ENCODE data around the gene PLXNB1. TPM values are rescaled to one million over a fixed set of nuclear protein-coding genes. Genes with fewer than 3 reads are reported as not detected.

The PLXNB1 gene, protein sequence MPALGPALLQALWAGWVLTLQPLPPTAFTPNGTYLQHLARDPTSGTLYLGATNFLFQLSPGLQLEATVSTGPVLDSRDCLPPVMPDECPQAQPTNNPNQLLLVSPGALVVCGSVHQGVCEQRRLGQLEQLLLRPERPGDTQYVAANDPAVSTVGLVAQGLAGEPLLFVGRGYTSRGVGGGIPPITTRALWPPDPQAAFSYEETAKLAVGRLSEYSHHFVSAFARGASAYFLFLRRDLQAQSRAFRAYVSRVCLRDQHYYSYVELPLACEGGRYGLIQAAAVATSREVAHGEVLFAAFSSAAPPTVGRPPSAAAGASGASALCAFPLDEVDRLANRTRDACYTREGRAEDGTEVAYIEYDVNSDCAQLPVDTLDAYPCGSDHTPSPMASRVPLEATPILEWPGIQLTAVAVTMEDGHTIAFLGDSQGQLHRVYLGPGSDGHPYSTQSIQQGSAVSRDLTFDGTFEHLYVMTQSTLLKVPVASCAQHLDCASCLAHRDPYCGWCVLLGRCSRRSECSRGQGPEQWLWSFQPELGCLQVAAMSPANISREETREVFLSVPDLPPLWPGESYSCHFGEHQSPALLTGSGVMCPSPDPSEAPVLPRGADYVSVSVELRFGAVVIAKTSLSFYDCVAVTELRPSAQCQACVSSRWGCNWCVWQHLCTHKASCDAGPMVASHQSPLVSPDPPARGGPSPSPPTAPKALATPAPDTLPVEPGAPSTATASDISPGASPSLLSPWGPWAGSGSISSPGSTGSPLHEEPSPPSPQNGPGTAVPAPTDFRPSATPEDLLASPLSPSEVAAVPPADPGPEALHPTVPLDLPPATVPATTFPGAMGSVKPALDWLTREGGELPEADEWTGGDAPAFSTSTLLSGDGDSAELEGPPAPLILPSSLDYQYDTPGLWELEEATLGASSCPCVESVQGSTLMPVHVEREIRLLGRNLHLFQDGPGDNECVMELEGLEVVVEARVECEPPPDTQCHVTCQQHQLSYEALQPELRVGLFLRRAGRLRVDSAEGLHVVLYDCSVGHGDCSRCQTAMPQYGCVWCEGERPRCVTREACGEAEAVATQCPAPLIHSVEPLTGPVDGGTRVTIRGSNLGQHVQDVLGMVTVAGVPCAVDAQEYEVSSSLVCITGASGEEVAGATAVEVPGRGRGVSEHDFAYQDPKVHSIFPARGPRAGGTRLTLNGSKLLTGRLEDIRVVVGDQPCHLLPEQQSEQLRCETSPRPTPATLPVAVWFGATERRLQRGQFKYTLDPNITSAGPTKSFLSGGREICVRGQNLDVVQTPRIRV (N-terminal part only)
- polyA plus RNA-seq (2012; ENCODE audit: insufficient read depth, insufficient read length, low read depth): 24.9 TPM

DNA sequence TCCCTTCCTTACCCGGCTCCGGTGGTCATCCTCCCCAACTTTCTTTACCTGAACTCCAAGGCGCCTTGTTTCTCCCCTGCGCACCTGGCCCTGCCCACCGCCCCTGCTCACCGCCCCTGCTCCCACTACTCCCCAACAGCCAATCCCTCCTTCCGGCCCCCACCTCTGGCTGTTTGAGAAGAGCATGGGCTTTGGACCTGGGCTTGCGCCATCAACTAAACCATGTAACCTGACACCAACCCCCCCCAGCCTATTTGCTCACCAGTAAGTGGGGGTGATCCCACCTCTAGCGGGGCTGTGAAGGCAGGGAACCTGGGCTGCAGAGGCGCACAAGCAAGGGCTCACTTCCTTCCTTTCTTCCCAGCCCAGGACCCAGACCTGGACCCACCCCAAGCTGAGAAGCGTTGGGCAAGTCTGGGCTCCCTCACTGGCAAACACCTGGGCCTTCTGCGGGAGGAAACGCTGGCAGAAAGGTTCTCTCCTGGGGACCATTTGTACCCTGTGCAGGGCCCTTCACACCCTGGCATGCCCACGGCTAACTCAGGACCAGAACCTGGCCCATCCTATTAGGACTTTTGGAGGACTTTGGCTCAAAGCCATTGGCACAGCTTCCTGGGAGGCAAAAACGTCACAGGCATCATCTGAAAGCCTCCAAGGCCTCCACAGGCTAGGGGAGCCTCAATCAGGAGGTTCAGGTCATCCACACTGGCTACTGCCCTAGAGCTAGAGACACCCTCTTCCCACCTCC, at the start of gene PLXNB1:
PLXNB1 (minus strand) TSS at position 127 of the 748 bp plus-strand sequence. CDS start 5,475 bp downstream, outside the sequence.
- no peak for DNase-seq

DNA sequence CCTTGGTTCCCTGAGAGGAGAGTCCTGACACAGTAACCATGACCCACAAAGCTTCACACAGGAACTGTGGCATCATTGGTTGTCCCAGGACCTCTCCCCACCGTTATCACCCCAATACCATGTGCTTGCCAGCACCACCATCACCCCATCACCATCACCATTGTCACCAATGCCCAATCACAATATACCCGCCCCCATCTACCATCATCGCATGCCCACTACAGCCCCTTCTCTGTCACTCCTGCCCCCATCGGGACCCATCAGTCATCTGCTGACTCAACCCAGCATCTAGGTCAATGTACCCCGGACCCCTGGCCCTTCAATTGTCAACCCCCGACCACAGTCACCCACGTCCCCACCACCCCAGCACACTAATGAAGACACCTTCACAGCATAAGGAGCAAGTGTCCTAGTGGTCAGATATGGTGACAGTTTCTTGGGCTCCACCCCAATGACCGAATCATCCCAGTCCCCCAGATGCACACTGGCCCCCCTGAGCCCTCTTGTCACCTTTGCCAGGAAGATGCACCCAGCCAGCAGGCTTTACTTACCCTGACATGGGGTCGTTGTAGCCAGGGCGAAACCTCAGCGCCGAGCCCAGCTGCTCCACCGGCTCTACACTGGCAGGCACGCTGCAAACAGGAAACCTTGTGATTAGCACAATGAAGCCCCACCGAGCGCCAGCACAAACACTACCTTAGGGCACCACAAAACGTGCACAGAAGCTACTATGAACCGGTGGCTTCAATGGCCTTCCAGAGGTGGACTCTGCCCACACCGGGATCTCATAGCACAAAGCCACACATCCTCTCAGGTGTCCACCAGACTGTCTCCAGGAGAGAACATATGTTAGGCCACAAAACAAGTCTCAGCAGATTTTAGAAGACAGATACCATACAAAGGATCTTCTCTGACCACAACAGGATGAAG, 49.0 kb upstream of the PLXNB1 start:
- Histone ChIP-seq H3K9me3 (no peaks in the 10 kb centered on the region), H3K27me3 (no peaks in the 10 kb centered on the region), H3K4me3 (ENCODE audit: low read depth, low read length) (no peak overlapping the region), H3K4me1 (no peaks in the 10 kb centered on the region), H3K36me3 (no peaks in the 10 kb centered on the region)
- TF ChIP-seq, protein P1, sequence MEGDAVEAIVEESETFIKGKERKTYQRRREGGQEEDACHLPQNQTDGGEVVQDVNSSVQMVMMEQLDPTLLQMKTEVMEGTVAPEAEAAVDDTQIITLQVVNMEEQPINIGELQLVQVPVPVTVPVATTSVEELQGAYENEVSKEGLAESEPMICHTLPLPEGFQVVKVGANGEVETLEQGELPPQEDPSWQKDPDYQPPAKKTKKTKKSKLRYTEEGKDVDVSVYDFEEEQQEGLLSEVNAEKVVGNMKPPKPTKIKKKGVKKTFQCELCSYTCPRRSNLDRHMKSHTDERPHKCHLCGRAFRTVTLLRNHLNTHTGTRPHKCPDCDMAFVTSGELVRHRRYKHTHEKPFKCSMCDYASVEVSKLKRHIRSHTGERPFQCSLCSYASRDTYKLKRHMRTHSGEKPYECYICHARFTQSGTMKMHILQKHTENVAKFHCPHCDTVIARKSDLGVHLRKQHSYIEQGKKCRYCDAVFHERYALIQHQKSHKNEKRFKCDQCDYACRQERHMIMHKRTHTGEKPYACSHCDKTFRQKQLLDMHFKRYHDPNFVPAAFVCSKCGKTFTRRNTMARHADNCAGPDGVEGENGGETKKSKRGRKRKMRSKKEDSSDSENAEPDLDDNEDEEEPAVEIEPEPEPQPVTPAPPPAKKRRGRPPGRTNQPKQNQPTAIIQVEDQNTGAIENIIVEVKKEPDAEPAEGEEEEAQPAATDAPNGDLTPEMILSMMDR (IDR thresholded peaks at IDR 0.05; ENCODE audit: low read depth, low read length): no peak
- DNase-seq: no peak

More for the DNA sequence above, at the start of gene PLXNB1:
- Histone ChIP-seq H3K9me3 (no peaks in the 10 kb centered on the region), H3K4me3 (ENCODE audit: low read depth, low read length) (peak within 1 kb of the TSS; percentile 59), H3K27me3 (no peaks in the 10 kb centered on the region), H3K36me3 (peaks cover 3% of the 10 kb centered on the region; the same call in 1 of the 2 replicates), H3K4me1 (no peaks in the 10 kb centered on the region; the same call in 1 of the 2 replicates)
- TF ChIP-seq, protein P1 (IDR thresholded peaks at IDR 0.05; ENCODE audit: low read depth, low read length): no peak

DNA sequence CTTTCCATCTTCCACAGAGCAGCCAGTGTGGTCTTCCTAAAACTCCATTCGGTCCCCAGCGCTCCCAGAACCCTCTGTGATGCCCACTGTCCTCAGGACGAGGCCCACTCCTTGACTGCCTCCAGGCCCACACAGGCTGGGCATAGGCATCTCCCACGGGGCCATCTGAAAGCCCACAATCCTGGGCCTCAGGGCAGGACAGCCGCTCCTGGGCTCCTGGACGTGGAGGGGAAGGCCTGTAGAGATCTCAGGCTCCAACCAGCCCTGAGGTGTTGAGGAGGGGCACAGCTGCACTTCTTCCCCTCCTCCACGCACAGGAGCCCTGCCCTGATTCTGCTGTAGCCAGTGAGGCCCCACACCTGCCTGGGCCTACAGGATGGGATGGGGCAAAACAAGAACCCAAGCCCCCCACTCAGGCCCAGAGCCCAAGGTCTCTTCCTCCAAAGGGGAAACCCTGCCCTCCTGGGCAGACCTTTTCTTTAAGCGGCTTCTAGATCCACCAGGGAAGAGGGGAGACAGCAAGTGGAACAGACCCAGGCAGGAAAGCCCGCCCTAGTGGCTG, 48.2 kb upstream of the PLXNB1 start:
- Histone ChIP-seq H3K27me3 (no peaks in the 10 kb centered on the region), H3K9me3 (no peaks in the 10 kb centered on the region), H3K4me3 (ENCODE audit: low read depth, low read length) (no peak overlapping the region), H3K4me1 (no peaks in the 10 kb centered on the region; the same call in 1 of the 2 replicates), H3K36me3 (no peaks in the 10 kb centered on the region)
- no peak for DNase-seq
- TF ChIP-seq, protein P1 (IDR thresholded peaks at IDR 0.05; ENCODE audit: low read depth, low read length): no peak

DNA sequence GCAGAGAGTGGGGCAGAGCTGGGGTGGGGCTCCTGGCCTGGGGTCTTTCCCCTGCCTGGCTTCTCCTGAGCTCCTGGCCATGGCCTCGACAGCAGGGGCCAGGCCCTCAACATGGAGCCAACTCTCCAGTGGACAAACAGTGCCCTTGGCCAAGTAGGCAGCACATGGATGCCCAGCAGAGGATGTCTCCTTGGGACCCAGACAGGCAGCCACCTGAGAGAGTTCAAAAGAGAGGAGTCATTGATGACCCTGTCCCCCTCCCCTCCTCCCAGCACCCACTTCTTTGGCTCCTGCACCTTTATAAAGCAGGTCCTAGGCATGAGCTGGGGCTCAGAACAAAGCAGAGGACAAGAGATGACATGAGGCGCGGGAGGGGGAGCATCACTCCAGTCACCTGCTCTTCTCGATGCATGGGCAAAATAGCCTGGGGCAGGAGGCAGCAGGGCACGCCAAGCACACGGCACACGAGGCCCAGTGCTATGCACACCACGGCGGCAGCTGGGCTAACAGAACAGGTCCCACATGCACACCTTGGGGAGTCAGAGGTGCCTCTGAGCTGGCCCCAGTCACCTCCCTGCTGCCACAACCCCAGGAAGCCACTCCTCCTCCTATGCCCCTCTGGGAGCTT, 46.7 kb upstream of the PLXNB1 start:
- Histone ChIP-seq H3K4me1 (no peaks in the 10 kb centered on the region; the same call in 1 of the 2 replicates), H3K27me3 (no peaks in the 10 kb centered on the region), H3K36me3 (no peaks in the 10 kb centered on the region), H3K4me3 (ENCODE audit: low read depth, low read length) (no peak overlapping the region), H3K9me3 (no peaks in the 10 kb centered on the region)
- TF ChIP-seq, protein P1 (IDR thresholded peaks at IDR 0.05; ENCODE audit: low read depth, low read length): no peak
- no peak for DNase-seq

Data from BE2C (cell line).